Stimulated activated CD8-positive, alpha-beta memory T cell treated with anti-CD3 and anti-CD28 coated beads, Interleukin-7, amount 100 ng/mL, for 48 hours (primary cell): ENCODE data around the gene GNAO1.

Experiments used
- DNase-seq, 2 donors: peaks; one replicate each; pipeline ENCODE4 v3.0.0-alpha.2; 2020; ENCODE audit warnings: low read depth in 1 of 2; ENCODE audit errors: extremely low read depth in 1 of 2

The GNAO1 gene

DNA sequence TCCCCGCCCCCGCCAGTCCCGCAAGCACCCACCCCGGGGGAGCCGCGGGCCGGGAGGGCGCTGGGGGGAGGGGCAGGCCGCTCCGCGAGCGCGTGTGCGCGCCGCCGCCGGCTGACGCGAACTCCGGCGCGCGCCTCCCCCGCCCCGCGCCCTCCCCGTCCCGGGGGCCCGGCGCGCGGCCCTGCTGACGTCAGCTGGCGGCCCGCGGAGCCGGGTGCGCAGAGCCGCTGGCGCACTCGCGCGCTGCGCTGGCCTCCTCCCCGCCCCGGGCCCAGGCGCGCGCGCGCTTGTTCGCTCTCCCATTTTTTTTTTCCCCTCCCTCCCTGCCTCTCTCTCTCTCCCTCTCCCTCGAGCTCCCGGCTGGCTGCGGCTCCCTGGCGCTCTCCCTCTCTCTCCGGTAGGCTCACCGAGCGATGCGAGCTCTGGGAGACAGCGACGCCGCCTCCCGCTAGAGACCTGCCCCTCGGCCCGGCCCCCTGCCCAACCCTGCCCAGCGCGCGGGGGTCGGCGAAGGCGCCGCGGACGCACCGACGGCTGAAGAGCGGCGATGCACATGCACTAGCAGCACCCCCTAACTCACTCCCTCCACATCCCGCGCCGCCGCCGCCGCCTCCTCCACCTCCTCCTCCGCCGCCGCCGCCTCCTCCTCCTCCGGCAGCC is at the start of gene GNAO1:
TSS of gene GNAO1 (plus strand) at position 334 of the 660 bp plus-strand sequence. CDS start 747 bp downstream, outside the sequence.
- no peak for DNase-seq

- no peak for DNase-seq
Observed at GRCh38 chr16:56143666-56144065, 47.6 kb upstream of the GNAO1 start.

DNA sequence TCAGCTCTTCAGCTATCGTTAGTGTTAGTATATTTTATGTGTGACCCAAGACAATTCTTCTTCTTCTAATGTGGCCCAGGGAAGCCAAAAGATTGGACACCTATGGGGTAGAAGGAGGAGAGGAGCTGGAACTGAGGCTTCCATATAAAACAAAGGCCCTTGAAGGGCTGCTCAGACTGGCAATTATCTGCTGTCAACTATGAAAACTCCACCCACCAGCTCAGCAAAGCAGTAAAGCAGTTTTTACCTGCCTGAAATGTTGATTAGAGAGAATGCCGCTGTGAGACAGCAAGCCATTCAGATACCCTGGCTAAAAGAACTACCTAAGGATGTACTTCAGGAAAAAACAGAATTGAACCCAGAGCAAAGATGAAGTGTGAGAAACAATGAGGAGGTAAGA is 45.9 kb upstream of the GNAO1 start:
- no peak for DNase-seq

- DNase-seq, result no peak
Observed at GRCh38 chr16:56151621-56152020, 39.7 kb upstream of the GNAO1 start.

DNA sequence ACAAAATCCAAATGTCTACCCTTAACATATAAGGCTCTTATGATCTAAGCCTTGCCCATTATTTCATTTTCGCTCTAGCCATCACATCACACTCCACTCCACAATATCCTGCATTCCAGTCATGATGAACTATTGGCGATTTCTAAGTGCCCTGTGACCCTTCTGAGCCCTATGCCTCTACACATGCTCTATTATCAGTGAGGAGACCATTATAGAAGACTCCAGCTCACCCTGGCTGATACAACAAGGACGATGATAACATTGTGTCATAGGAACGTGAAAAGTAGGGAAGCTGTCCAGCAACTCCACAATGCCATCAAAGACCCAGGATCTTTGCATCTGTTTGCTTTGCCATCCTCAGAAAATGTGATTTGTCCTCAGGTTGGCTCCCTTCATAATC is 29.6 kb upstream of the GNAO1 start:
- no peak for DNase-seq

- DNase-seq, result no peak
Observed at GRCh38 chr16:56163089-56163488, 28.2 kb upstream of the GNAO1 start.

DNA sequence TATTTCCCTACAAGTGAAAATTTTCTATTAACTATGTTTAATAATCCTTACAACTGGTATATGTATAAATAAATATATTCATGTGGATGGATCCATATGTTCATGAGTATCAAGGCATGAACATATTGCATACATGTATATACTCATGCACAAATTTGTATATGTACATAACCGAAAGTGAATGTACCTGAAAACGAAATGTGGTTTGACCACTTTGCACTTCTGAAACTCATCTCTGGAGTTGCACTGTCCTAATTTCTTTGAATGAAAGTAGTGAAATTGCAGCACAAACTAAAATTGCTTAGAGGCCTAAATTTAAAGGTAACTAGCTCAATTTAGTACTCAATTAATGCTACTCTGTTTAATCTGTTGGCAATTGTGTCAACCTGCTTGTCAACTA is 27.4 kb upstream of the GNAO1 start:
- DNase-seq, result no peak

GRCh38 chr16:56164636-56165035 is 26.7 kb upstream of the GNAO1 start:
- DNase-seq, result no peak

DNA sequence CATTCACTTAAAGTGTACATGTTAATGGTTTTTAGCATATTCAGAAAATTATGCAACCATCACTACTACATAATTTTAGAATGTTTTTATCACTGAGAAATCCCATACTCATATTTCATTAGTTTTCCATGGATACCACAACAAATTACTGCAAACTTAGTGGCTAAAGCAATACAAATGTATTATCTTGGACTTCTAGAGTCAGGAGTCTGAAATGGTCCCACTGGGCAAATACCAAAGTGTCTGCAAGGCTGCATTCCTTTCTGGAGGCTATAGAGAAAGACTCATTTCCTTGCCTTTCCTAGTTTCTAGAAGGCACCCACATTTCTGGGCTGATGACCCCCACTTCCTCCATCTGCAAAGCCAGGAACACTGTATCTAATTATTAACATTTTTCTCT is 16.9 kb upstream of the GNAO1 start:
- no peak for DNase-seq

- no peak for DNase-seq
Observed at GRCh38 chr16:56181401-56181800, 9.9 kb upstream of the GNAO1 start.

GRCh38 chr16:56183266-56183665 is 8.0 kb upstream of the GNAO1 start:
- no peak for DNase-seq

DNA sequence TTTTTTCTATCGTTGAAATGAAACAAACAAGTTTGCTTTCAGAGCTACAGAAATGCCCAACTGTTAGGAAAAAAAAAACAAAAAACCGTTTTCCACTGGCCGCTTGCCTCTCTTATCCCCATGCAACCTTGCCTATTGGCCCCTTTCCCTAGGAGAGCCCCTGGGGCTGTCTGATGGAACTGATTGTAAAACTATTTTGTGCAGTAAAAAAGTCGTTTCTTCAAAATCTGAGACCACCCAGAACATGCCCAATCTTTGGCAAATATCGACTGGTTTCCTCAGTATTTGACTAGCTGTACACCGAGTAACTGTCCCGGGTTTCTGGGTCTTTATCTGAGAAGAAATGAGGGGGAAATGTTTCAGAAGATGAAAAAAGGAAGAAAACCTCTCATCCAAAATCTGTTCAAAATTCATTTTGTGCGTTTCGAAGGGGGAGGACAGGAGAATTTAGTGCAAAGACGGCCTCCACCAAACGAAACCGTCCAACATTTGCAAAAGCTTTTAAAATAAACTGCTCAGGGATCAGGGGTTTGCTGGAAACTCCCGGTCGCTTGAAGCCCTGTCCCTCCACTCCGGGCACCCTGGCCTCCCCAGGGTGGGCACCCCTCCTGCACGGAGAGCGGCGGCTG is 1.1 kb upstream of the GNAO1 start:
- DNase-seq, result no peak

- DNase-seq, result no peak
Observed at GRCh38 chr16:56190677-56191155, 573 bp upstream of the GNAO1 start.

DNA sequence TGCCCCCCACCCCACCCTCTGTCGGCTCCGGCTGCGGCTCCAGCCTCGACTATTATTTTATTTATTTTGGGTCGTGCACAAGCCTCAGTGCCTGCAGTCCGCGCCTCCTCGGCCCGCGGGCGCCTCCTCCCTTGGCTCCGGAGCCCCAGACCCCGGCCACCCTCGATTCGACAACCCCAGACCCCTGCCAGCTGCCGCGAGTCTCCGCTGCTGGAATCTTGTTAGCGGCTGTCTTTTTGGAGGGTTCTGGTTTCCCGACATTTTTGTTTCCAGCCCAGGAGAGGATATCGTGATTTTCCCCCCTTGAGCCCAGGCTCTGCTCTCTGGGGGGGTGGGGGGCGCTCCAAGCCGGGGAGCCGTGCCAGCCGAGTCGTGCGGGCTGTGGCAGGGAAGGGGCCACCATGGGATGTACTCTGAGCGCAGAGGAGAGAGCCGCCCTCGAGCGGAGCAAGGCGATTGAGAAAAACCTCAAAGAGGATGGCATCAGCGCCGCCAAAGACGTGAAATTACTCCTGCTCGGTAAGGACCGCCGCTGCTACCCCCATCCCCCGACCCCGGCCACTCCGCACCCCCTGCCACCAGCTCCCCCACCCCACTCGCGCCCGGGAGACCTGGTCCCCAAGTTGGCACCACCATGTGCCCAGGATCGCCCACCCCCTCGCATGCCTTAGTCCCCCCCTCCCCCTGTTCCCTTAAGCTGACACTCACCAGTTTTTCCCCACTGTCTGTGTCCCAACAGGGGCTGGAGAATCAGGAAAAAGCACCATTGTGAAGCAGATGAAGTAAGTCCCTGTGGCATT is 746 bp downstream of the GNAO1 start:
- no peak for DNase-seq

GRCh38 chr16:56192635-56192945 is 1.3 kb downstream of the GNAO1 start:
- no peak for DNase-seq

DNA sequence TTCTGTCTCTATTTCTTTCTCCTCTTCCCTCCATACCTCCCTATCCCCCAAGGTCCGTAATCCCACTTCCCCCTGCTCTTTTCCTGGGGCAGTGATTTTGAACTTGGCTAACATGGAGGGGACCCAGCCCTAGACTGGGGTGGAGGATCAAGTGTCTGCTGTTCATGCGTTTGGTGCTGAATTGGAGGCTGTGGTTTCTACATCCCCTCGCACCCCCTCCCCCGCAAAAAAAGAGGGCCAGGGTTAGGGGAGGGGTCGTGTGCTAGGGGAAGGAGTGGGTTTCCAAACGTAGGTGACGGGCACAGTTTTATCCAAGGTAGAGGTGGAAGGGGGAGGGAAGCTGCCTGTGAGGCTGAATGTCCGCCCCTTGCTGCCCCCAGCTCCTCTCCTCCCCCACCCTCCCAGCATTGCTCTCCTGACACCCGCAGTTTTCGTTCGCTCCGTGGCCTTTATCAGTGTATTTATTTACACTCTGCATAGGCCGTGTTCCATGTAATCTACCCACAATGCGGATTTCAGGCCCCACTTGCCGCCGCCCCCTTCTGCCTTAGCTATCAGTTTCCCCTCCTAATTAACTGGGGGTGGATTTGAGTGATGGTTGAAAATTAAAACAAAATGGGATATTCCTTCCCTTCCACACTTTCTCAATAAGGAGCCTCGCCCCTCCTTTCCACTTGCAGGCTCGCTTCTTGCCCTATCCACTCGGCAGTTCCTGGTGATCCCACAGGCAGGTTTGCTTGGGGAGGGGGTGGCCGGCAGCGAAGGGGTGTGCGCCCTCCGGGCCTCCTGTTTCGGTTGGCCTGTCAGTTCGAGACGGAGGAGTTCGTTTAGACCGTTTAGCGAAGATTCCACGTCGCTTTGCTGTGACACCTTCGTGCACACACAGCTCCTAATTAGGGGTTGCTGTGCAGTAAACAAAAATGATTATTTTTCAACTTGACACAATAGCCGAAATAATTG is 2.0 kb downstream of the GNAO1 start:
- no peak for DNase-seq

- peak; percentile 43 to 54 for DNase-seq
Observed at GRCh38 chr16:56193951-56194726, 2.9 kb downstream of the GNAO1 start.

GRCh38 chr16:56195151-56195550 is 3.9 kb downstream of the GNAO1 start:
- no peak for DNase-seq

- no peak for DNase-seq
Observed at GRCh38 chr16:56196381-56196780, 5.1 kb downstream of the GNAO1 start.
